ENCODE results near the gene MYO6.
A peak's percentile ranks its signal among the peaks of the same experiment; 100 is the strongest.
"Not testable (repeated sequence)": the region's sequence is repeated elsewhere in the genome, so short reads cannot be mapped to it uniquely, and the experiment has no call there.

Gene MYO6

GRCh38 chr6:75893776-75894152 is 144.7 kb downstream of the MYO6 start:
- DNase-seq: no peak

- no peak for DNase-seq
Observed at GRCh38 chr6:75896526-75896925, 147.5 kb downstream of the MYO6 start.

GRCh38 chr6:75900216-75900615 is 151.2 kb downstream of the MYO6 start:
- not testable (repeated sequence) for DNase-seq

GRCh38 chr6:75905129-75905528 is 156.1 kb downstream of the MYO6 start:
- not testable (repeated sequence) for DNase-seq

GRCh38 chr6:75906871-75907270 is 157.8 kb downstream of the MYO6 start:
- no peak for DNase-seq

- no peak for DNase-seq
Observed at GRCh38 chr6:75907444-75907843, 158.4 kb downstream of the MYO6 start.

GRCh38 chr6:75913040-75913439 is 164.0 kb downstream of the MYO6 start:
- no peak for DNase-seq

- no peak for DNase-seq
Observed at GRCh38 chr6:75922226-75922625, 173.2 kb downstream of the MYO6 start.

- DNase-seq: no peak
Observed at GRCh38 chr6:75926293-75927168, 177.5 kb downstream of the MYO6 start.

- DNase-seq: no peak
Observed at GRCh38 chr6:75931011-75931680, 182.1 kb downstream of the MYO6 start.

- DNase-seq: no peak
Observed at GRCh38 chr6:75932067-75932466, 183.0 kb downstream of the MYO6 start.

GRCh38 chr6:75933387-75933975 is 184.4 kb downstream of the MYO6 start:
- DNase-seq: no peak

GRCh38 chr6:75934643-75935472 is 185.8 kb downstream of the MYO6 start:
- DNase-seq: peak; percentile 11

GRCh38 chr6:75935473-75935793 is 186.4 kb downstream of the MYO6 start:
- no peak for DNase-seq

- DNase-seq: no peak
Observed at GRCh38 chr6:75936682-75937081, 187.6 kb downstream of the MYO6 start.

- DNase-seq: no peak
Observed at GRCh38 chr6:75937846-75938245, 188.8 kb downstream of the MYO6 start.

GRCh38 chr6:75940564-75940963 is 191.5 kb downstream of the MYO6 start:
- DNase-seq: no peak

- no peak for DNase-seq
Observed at GRCh38 chr6:75941509-75941908, 192.5 kb downstream of the MYO6 start.

- no peak for DNase-seq
Observed at GRCh38 chr6:75943381-75943780, 194.3 kb downstream of the MYO6 start.

- no peak for DNase-seq
Observed at GRCh38 chr6:75946146-75946831, 197.2 kb downstream of the MYO6 start.

GRCh38 chr6:75947935-75948334 is 198.9 kb downstream of the MYO6 start:
- no peak for DNase-seq

GRCh38 chr6:75952128-75952527 is 203.1 kb downstream of the MYO6 start:
- DNase-seq: no peak

- DNase-seq: no peak
Observed at GRCh38 chr6:75963569-75963968, 214.5 kb downstream of the MYO6 start.
